Raji (cell line): ENCODE results near the gene HFE.

ENCODE experiments used
- POLR2A ChIP-seq: IDR thresholded peaks from 2 replicates; pipeline ENCODE4 v1.6.1; 2011; ENCODE audit warnings: low read depth, low read length, control low read depth; ENCODE audit not compliant: insufficient read depth

HFE gene

GRCh38 chr6:26056583-26057350, 30.5 kb upstream of the HFE start:
- no peak for TF ChIP-seq POLR2A

DNA sequence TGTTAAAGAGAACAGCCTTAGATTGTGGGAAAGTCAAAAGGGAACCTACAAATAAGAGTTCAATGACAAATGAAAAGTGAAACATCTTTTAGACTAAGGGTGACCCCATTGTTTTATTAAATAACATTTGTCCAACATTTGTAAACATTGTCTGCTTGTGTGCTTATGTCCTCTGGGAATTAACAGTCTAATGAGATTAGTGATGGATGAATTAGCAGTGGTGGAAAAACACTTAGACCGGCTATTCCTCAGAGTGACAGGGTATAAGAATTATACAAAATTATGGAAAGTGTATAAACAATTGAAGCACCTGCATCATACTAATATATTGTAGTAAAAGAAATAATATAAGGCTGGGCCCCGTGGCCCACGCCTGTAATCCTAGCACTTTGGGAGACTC, 29.3 kb upstream of the HFE start:
- no peak for TF ChIP-seq POLR2A

DNA sequence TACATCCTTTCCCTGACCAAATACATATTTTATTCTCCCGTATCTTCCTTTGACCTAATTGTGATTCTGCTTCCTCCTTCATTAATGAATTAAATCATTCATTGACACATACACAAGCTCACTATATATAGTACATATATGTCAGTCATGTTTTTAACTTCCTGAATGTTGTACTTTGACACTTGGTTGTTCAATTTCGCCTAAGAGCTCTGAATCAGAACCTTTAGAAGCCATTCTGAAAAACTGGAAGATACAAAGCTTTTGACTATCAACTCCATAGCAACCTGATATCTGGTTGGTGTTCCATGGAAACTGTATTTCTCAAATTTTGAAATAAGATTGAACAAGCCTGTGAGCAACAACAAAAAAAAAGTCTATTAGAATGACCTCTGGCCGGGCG, 27.3 kb upstream of the HFE start:
- no peak for TF ChIP-seq POLR2A

- TF ChIP-seq POLR2A: no peak
These were observed 22.5 kb upstream of the HFE start for GRCh38 chr6:26064619-26065257.

DNA sequence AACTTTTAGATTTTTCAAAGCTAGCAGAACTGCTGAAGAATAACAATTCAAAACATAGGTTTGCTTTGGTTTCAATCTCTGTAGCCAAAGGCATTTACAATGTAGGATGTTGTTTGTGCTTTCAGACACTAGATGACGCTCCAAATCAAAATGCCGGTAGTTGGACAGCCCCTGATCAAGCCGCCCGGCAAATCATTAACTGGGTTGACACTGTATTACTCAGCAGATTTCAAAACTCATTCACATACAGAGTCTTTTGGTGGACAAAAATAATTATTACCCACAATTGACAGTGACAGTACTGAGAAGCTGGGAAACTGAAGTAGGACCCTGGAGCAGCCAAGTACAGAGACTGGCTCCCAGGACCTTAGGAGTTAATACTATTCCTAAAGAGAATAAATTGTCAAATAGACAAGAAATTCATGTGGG, 21.3 kb upstream of the HFE start:
- no peak for TF ChIP-seq POLR2A

- TF ChIP-seq POLR2A: no peak
These were observed 19.9 kb upstream of the HFE start for GRCh38 chr6:26067367-26067766.

DNA sequence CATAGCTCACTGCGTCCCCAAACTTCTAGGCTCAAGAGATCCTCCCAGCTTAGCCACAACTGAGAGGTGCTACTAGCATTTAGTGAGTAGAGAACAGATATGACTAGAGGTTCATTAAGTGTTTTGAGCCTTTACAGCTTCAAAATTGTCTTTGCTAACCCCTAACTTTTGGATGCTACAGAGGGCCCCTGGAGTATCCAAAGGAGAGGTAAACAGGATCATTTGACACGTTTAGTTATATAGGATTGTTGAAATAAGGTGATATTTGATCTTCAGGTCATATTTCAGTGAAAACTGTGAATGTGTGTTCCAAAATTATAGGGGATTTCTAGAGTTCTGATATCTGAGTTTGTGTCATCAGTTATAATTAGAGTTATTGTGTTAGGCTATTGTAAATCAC, 19.2 kb upstream of the HFE start:
- no peak for TF ChIP-seq POLR2A

DNA sequence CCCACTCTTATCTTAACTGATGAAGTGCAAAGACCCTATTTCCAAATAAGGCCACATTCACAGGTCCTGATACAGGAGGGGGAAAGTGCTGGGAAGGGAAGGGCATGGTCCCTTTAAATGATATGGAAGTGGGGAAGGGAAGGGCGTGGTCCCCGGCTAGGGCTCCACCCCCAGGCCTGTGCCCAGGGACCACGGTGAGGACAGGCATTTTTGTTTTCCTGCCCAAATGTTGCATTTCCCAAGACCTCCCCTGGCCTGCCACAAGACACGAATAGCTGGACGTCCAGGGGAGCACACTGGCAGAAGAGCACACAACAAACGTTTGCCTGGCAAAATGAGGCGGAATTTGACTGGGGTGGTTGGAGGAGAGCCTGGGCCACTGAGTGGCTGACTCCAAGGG, 16.1 kb upstream of the HFE start:
- no peak for TF ChIP-seq POLR2A

GRCh38 chr6:26075063-26075717, 12.0 kb upstream of the HFE start:
- TF ChIP-seq POLR2A: no peak

DNA sequence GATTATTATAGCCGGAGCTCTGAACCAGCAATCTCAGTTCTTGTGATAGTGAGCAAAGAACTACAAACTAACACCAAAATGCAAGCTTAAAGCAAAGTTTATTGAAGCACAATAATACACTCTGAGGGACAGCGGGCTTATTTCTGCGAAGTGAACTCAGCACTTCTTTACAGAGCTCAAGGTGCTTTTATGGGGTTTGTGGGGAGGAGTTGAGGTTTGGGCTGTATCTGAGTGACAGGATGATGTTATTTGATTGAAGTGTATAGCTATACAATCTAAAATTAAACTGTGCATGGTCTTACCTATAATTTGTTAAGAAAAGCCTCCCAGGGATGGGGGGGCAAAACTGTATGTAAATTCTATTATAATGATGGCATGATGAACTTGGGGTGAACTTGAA, 1.0 kb upstream of the HFE start:
- TF ChIP-seq POLR2A: no peak

- no peak for TF ChIP-seq POLR2A
These were observed 1.1 kb downstream of the HFE start for GRCh38 chr6:26088344-26088743.

DNA sequence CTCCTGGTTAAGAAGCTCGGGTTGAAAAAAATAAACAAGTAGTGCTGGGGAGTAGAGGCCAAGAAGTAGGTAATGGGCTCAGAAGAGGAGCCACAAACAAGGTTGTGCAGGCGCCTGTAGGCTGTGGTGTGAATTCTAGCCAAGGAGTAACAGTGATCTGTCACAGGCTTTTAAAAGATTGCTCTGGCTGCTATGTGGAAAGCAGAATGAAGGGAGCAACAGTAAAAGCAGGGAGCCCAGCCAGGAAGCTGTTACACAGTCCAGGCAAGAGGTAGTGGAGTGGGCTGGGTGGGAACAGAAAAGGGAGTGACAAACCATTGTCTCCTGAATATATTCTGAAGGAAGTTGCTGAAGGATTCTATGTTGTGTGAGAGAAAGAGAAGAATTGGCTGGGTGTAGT, 2.0 kb downstream of the HFE start:
- no peak for TF ChIP-seq POLR2A

- no peak for TF ChIP-seq POLR2A
These were observed 5.2 kb downstream of the HFE start for GRCh38 chr6:26092443-26092842.

- no peak for TF ChIP-seq POLR2A
These were observed 6.8 kb downstream of the HFE start for GRCh38 chr6:26094036-26094435.

DNA sequence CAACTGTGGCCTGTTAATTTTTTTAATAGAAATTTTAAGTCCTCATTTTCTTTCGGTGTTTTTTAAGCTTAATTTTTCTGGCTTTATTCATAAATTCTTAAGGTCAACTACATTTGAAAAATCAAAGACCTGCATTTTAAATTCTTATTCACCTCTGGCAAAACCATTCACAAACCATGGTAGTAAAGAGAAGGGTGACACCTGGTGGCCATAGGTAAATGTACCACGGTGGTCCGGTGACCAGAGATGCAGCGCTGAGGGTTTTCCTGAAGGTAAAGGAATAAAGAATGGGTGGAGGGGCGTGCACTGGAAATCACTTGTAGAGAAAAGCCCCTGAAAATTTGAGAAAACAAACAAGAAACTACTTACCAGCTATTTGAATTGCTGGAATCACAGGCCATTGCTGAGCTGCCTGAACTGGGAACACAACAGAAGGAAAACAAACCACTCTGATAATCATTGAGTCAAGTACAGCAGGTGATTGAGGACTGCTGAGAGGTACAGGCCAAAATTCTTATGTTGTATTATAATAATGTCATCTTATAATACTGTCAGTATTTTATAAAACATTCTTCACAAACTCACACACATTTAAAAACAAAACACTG, 10.1 kb downstream of the HFE start:
- TF ChIP-seq POLR2A: no peak

DNA sequence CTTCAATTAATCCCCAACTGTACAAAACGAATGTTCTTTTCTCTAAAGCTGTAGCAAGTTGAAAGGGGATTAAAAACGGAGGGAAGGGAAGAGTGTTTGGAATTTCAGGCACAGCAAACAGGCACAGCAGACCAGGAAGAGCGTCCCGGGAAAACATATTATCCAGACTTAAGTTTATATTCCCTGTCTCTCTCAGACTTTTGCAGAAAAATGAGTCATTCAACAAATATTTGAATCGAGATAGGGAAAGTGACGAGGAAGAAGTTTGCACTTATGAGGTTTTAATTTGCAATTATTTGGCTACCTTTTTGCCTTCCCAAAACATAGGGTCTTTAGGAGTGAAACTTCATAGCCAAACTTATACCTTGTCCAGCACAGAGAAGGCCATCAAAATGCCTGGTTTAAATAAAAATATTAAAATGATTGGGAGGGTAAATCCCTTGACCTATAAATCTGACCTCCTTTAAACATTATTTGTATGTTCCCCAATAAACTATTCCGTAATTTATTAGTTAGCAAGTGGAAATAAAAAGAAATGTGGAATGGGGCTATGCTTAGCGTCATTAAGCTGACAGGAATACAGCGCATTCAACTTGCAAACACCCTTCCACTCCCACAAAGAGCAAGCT, 16.0 kb downstream of the HFE start:
- TF ChIP-seq POLR2A: no peak
